A204.1 (cell line): ENCODE measurements around the gene BRPF1.

Source experiments
- FAIRE-seq: peaks from 2 replicates; lab custom pipeline; 2012; peaks lifted over from hg19 to GRCh38; lab: Jason Lieb, UNC

The BRPF1 gene

GRCh38 chr3:9731206-9732079, at the start of gene BRPF1:
BRPF1 (plus strand) TSS chr3:9731735; CDS start chr3:9734141, 2,406 bp downstream.
- FAIRE-seq, result no peak

- FAIRE-seq, result no peak
Observed at GRCh38 chr3:9682096-9682495, 49.4 kb upstream of the BRPF1 start.

GRCh38 chr3:9683426-9683825, 48.1 kb upstream of the BRPF1 start:
- no peak for FAIRE-seq

GRCh38 chr3:9685216-9686049, 46.1 kb upstream of the BRPF1 start:
- FAIRE-seq, result no peak

- no peak for FAIRE-seq
Observed at GRCh38 chr3:9686050-9686550, 45.4 kb upstream of the BRPF1 start.

GRCh38 chr3:9686703-9687102, 44.8 kb upstream of the BRPF1 start:
- no peak for FAIRE-seq

- no peak for FAIRE-seq
Observed at GRCh38 chr3:9687514-9687913, 44.0 kb upstream of the BRPF1 start.

- no peak for FAIRE-seq
Observed at GRCh38 chr3:9688961-9689360, 42.6 kb upstream of the BRPF1 start.

- FAIRE-seq, result no peak
Observed at GRCh38 chr3:9689757-9690156, 41.8 kb upstream of the BRPF1 start.

- FAIRE-seq, result no peak
Observed at GRCh38 chr3:9690451-9691450, 40.8 kb upstream of the BRPF1 start.

- FAIRE-seq, result no peak
Observed at GRCh38 chr3:9691636-9692035, 39.9 kb upstream of the BRPF1 start.

GRCh38 chr3:9692416-9692815, 39.1 kb upstream of the BRPF1 start:
- FAIRE-seq, result no peak

- no peak for FAIRE-seq
Observed at GRCh38 chr3:9695345-9695744, 36.2 kb upstream of the BRPF1 start.

GRCh38 chr3:9695746-9696145, 35.8 kb upstream of the BRPF1 start:
- FAIRE-seq, result no peak

GRCh38 chr3:9696480-9697220, 34.9 kb upstream of the BRPF1 start:
- FAIRE-seq, result no peak

GRCh38 chr3:9697892-9698291, 33.6 kb upstream of the BRPF1 start:
- FAIRE-seq, result no peak

- FAIRE-seq, result no peak
Observed at GRCh38 chr3:9698293-9698692, 33.2 kb upstream of the BRPF1 start.

- no peak for FAIRE-seq
Observed at GRCh38 chr3:9700536-9700935, 31.0 kb upstream of the BRPF1 start.

GRCh38 chr3:9701006-9701405, 30.5 kb upstream of the BRPF1 start:
- no peak for FAIRE-seq

- FAIRE-seq, result no peak
Observed at GRCh38 chr3:9701711-9702110, 29.8 kb upstream of the BRPF1 start.

- FAIRE-seq, result no peak
Observed at GRCh38 chr3:9703240-9703639, 28.3 kb upstream of the BRPF1 start.
